Stimulated activated CD4-positive, alpha-beta T cell treated with anti-CD3 and anti-CD28 coated beads, TNF-alpha, amount 100 ng/mL, for 1 hour (primary cell): ENCODE results near the gene KNTC1.
"Not testable (repeated sequence)": the region's sequence is repeated elsewhere in the genome, so short reads cannot be mapped to it uniquely, and the experiment has no call there.

Source experiments
- DNase-seq, 3 donors: peaks; one replicate each; pipeline ENCODE4 v3.0.0-alpha.2; 2020; ENCODE audit warnings: low read depth in 3 of 3, low spot score in 1 of 3

The KNTC1 gene

DNA sequence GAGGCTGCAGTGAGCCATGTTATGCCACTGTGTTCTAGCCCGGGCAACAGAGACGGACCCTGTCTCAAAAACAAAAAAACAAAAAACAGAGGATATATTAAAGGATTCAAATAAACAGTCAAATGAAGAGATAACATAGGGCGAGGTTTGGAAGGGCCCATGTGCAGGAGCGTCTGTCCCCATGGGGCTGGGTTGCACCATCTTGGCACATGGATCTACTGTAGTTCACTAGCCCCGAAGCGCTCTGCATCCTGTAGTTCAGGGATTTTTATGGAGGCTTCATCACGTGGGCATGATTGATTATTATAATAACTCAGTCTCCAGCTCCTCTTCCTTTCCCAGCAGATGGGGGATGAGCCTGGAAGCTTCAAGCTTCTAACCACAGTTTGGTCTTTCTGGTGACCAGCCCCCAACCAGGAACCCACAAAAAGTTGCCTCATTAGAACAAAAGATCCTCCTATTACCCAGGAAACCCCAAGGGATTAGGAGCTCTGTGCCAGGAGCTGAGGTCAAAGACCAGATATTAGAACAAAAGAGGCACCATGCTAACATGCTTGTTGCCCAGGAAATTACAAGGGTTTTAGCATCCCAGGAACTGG, 116.3 kb downstream of the KNTC1 start:
- no peak for DNase-seq

DNA sequence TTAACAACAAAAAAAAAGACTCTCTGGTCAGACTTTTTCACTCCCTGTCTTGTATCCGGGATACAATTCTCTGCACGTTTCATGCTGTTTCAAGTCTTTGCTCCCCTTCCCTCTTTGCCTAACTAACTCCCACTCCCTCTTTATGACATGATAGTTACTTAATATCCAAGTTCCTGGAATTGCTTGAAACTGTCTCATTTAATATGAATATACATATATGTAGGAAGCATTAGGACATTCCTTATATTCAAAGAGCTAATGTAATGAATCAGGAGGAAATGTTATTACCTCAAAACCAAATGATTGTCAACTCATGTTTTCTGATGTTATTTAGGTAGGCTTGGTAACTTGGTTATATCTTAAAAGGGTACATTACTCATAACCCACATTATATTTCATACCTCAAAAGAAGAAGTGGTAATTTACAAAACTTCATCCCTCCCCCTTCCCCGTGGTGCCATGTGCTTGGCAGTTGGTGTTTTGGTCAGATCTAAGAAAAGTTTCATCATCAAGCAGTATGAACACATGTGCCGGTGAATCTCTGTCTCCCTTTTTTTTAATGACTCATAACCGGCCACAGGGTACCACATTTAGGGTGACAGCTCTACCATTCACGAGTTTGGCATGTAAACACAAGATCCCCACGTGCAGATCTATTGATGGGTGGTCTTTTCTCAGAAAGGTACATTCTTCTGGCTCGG, 119.6 kb downstream of the KNTC1 start:
- peak in 2 of 3 donors; percentile 0 to 22 for DNase-seq

DNA sequence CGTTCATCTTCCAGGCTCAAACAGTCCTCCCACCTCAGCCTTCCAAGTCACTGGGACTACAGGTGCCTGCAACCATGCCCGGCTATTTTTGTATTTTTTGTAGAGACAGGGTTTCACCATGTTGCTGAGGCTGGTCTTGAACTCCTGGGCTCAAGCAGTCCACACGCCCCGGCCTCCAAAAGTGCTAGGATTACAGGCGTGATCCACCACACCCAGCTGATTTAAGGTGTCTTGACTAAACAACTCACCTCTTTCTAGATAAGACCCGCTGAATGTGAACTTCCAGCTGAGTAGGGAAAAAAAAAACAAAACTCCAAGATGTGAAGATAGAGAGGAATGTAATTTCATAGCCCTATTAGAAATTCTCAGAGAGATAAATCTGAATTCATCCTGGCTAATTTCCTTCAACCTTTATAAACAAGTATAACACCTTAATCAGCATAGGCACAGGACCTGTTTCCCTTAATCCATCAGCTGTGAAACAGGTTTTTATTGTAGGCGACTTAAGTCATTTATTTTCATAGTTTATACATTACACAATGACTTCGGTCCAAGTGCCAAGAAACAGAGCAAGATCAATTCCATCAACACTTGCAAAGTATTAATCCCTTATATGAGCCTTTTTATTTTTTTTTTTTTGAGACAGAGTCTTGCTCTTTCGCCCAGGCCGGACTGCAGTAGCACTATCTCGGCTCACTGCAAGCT, 124.6 kb downstream of the KNTC1 start:
- no peak for DNase-seq

DNA sequence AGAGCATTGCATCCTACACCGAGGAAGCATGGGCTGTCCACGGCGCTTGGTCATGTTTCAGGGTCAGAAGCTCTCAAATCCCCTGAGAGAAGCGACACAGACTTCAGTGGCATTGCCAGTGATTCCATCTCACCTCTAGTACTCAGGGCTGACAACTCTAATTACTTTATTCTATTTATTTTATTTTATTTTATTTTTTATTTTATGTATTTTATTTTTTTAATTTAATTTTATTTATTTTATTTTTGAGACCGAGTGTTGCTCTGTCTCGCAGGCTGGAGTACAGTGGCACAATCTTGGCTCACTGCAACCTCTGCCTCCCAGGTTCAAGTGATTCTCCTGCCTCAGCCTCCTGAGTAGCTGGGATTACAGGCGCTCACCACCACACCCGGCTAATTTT, 126.2 kb downstream of the KNTC1 start:
- not testable (repeated sequence) for DNase-seq

DNA sequence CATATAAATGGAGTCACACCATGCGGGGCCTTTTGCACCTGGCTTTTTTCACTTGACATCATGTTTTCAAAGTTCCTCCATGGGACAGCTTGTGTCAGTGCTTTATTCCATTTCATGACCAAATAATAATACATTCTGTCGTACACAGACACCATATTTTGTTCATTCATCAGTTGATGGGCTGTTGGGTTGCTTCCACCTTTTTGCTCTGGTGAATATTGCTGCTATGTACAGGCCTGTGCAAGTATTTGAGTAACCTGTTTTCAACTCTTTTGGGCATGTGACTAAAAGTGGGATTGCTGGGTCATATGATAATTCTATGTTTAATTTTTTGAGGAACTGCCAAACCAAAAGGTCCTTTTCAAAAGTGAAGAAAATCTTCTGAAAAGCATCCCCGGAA, 129.2 kb downstream of the KNTC1 start:
- DNase-seq: no peak

DNA sequence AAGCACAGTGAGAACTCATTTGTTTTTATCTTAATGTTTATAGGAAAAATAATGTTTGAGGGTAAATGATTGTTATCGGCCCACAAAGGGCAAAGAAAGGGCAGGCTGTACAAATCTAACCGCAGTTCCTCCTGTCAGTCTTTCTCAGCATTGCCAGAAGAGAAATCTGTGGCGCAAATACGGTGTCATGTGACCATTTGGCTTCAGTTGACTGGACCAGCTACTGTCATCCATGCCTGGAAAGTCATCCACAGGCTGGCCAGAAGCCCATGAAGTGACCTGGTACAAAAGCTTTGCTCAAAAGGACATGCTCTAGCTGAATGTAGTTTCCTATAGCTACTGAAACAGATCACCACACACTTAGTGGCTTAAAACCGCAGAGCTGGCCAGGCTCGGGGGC, 132.5 kb downstream of the KNTC1 start:
- no peak for DNase-seq

DNA sequence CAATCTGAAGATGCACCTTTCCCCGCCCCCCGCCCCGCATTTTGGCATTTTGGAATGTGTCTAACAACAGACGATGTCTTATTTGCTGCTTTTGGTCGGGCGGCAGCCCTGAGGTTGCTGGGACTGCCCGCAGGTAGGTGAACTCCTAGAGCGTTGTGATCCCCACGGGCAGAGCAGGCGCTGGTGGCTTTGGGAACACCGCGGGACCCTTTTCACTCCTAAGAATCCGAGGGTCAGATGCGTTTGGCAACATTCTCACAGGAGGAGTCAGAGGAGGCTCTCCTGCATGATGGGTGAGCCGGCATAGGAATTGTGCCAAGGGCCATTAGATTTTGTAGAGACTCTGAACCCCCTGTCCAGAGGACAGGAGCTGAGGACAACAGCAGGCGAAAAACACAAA, 134.2 kb downstream of the KNTC1 start:
- no peak for DNase-seq

DNA sequence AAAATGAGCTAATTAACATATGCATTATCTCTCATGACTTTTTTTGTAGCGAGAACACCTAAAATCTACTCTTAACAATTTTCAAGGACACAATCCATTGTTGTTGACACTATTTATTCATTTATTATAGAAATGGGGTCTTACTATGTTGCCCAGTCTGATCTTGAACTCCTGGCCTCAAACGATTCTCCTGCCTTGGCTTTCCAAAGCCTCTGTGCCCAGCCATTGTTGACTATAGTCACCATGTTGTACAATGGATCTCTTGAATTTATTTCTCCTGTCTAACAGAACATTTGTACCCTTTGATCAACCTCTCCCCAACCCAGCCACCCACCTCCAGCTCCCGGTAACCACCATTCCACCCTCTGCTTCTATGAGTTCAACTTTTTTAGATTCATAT, 134.9 kb downstream of the KNTC1 start:
- DNase-seq: no peak

DNA sequence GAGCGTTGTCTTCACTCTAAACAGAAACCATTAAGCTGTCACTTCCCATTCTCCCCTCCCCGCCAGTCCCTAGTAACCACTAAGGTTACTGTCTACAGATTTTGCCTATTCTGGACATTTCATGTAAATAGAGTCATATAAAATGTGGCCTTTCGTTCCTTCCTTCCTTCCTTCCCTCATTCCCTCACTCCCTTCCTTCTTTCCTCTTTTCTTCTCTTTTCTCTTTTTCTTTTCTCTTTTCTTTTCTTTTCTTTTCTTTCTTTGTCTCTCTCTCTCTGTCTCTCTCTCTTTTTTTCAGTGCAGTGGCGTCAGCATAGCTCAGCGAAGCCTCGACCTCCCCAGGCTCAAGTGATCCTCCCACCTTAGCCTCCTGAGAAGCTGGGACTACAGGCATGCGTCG, 138.3 kb downstream of the KNTC1 start:
- DNase-seq: no peak

DNA sequence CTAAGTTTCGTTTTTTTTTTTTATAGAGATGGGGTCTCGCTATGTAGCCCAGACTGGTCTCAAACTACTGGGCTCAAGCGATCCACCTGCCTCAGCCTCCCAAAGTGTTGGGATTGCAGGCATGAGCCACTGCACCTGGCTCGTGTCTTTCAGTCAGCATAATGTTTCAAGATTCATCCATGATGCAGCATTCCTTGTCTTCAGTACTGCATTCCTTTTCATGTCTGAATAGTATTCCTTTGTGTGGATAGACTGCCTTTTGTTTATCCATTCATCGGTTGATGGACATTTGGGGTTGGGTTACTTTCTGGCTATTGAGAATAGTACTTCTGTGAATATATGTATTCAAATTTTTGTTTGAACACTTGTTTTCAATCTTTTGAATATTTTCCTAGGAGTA, 138.7 kb downstream of the KNTC1 start:
- DNase-seq: no peak

DNA sequence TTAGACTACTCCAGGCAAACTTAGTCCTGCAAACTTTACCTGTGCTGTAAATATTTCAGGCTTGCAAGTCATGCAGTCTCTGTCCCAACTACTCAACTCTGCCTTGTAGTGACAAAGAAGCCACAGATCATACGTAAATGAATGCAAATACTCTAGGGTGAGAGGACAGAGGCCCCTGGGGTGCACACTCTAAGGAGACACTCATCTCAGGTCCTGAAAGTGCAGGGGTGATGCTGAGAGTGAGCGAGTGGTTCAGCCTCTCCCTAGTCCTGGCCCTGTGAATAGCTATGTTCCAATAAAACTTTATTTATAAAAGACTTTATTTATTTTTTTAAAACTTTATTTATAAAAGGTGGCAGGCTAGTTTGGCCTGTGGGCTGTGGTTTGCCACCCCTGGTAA, 141.2 kb downstream of the KNTC1 start:
- DNase-seq: no peak

DNA sequence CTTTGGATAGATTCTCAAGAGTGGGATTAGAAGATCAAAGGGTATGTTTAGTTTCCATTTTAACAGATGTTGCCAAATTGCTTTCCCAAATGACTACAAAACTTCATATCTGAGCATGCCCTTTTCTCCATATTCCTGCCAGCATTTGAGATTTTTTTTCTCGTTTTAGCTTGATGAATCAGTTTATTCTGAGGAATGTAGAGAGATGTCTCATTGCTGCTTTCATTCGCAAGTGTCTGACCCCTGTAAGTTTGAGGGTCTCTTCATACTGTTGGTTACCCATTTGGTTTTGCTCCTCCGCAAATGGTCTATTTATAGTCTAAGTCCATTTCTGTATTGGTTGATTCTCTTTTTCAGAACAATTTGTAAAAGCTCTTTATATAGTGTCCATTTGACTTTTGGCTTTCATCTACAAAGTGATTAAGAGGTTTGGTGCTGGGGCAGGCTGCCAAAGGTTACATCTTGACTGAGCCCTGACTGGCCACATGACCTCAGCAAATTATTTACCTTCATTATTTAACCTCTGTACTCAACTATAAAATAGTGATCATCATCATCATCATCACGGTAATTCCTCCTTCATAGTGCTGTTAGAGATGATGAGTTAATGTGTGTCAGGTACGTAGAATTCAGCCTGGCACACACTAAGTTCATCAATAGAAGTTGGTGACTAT, 142.5 kb downstream of the KNTC1 start:
- no peak for DNase-seq

DNA sequence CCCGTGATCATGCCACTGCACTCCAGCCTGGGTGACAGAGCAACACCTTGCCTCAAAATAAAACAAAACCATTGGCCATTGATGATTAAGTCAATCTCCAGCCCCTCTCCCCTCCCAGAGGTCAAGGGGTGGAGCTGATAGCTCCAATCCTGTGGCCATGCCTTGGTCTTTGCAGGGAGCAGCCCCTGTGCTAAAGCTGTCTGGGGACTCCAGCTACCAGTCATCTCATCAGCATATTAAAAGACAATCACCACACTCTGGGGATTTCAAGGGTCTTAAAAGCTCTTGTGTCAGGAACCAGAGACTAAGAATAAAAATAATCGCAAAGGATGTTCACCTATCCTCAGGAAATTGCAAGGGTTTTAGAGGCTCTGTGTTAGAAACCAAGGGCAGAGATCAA, 145.5 kb downstream of the KNTC1 start:
- no peak for DNase-seq
